HG03457 (cell line): Measurements from ENCODE around the gene LUC7L.
"Not testable (repeated sequence)": the region's sequence is repeated elsewhere in the genome, so short reads cannot be mapped to it uniquely, and the experiment has no call there.

ENCODE experiments used
- ATAC-seq: cut with Tn5 transposase; IDR thresholded peaks from one replicate; pipeline ENCODE4 v1.9.1; 2021; ENCODE audit warnings: moderate number of reproducible peaks; ENCODE audit not compliant: unreplicated experiment

LUC7L gene

GRCh38 chr16:169014-169413, 60.2 kb downstream of the LUC7L start:
- ATAC-seq, result no peak

GRCh38 chr16:168424-168823, 60.8 kb downstream of the LUC7L start:
- no peak for ATAC-seq

- no peak for ATAC-seq
These were observed 62.0 kb downstream of the LUC7L start for GRCh38 chr16:167122-167690.

GRCh38 chr16:166375-167121, 62.7 kb downstream of the LUC7L start:
- ATAC-seq, result no peak

- ATAC-seq, result no peak
These were observed 63.5 kb downstream of the LUC7L start, which contains the start of gene HBM for GRCh38 chr16:165539-166374. HBM (plus strand) TSS chr16:165978; CDS start chr16:165998, 20 bp downstream.

- ATAC-seq, result no peak
These were observed 64.3 kb downstream of the LUC7L start for GRCh38 chr16:164827-165538.

- not testable (repeated sequence) for ATAC-seq
These were observed 65.0 kb downstream of the LUC7L start for GRCh38 chr16:164134-164823.

GRCh38 chr16:163696-164095, 65.6 kb downstream of the LUC7L start:
- ATAC-seq, result not testable (repeated sequence)

GRCh38 chr16:163139-163538, 66.1 kb downstream of the LUC7L start:
- ATAC-seq, result not testable (repeated sequence)

GRCh38 chr16:162271-162991, 66.8 kb downstream of the LUC7L start:
- no peak for ATAC-seq

GRCh38 chr16:160691-161190, 68.5 kb downstream of the LUC7L start:
- no peak for ATAC-seq

- ATAC-seq, result not testable (repeated sequence)
These were observed 69.0 kb downstream of the LUC7L start for GRCh38 chr16:160242-160641.

- no peak for ATAC-seq
These were observed 70.0 kb downstream of the LUC7L start for GRCh38 chr16:159136-159849.

GRCh38 chr16:155031-155398, 74.2 kb downstream of the LUC7L start:
- no peak for ATAC-seq

- no peak for ATAC-seq
These were observed 74.8 kb downstream of the LUC7L start for GRCh38 chr16:154217-155030.

- not testable (repeated sequence) for ATAC-seq
These were observed 75.6 kb downstream of the LUC7L start for GRCh38 chr16:153550-154216.

- not testable (repeated sequence) for ATAC-seq
These were observed 76.1 kb downstream of the LUC7L start for GRCh38 chr16:153129-153521.
